ENCODE data around the gene DCAF15. TPM values are rescaled to one million over a fixed set of nuclear protein-coding genes. Genes with fewer than 3 reads are reported as not detected.
"Not testable (repeated sequence)": the region's sequence is repeated elsewhere in the genome, so short reads cannot be mapped to it uniquely, and the experiment has no call there.

The DCAF15 gene
- total RNA-seq, 5 donors from 2014 or later (not counting 1 experiment from before 2014, with no cell fraction given): 67.3 to 118 (median 110) TPM

- H3K27ac Mint-ChIP-seq: no peak overlapping the region
- H3K4me1 ChIP-seq (ENCODE audit: control insufficient read depth in 1 of 2, extremely low read depth in 1 of 2, insufficient read depth in 2 of 2, low read length in 2 of 2): peaks cover 0 to 12% of the 10 kb centered on the region in 2 experiments
- H3K4me3 Mint-ChIP-seq: no peak overlapping the region
- no peak overlapping the region for H3K27ac ChIP-seq (ENCODE audit: low read length)
- CTCF ChIA-PET: no interaction called here
- no peaks in the 10 kb centered on the region for H3K9me3 ChIP-seq
- peaks cover 19% of the 10 kb centered on the region for H3K36me3 Mint-ChIP-seq
- no peaks in the 10 kb centered on the region for H3K9me3 Mint-ChIP-seq
- WGBS (ENCODE audit: insufficient coverage): 96% methylated on average over 9 of the region's 18 CpGs
- ATAC-seq (replicated peaks in 1 of 4) (no peak), DNase-seq (no peak)
- POLR2A ChIA-PET: interaction anchor here in 1 of 2 donors (0.6 to 0.7 kb wide), 2 partner anchors 15 to 64 kb away, joined by 3 to 9 read pairs; no protein-coding TSS in a partner anchor
- no peaks in the 10 kb centered on the region for H3K27me3 ChIP-seq (replicated peaks in 1 of 2; ENCODE audit: control insufficient read depth in 2 of 2, extremely low read depth in 1 of 2, insufficient read depth in 2 of 2, low read length in 1 of 2)
- H3K4me3 ChIP-seq (ENCODE audit: control insufficient read depth in 1 of 2, extremely low read depth in 1 of 2, low read length in 1 of 2): no peak overlapping the region
- H3K36me3 ChIP-seq (ENCODE audit: control insufficient read depth in 2 of 2, extremely low read depth in 1 of 2, insufficient read depth in 1 of 2, low read length in 1 of 2): peaks cover 33 to 64% of the 10 kb centered on the region in 2 donors
- peaks cover 8 to 14% (median 9%) of the 10 kb centered on the region in 3 donors for H3K4me1 Mint-ChIP-seq
- H3K27me3 Mint-ChIP-seq: no peaks in the 10 kb centered on the region
Observed at GRCh38 chr19:13969897-13970296, 17.6 kb downstream of the DCAF15 start.

- Histone ChIP-seq H3K4me1 (ENCODE audit: control insufficient read depth in 1 of 2, extremely low read depth in 1 of 2, insufficient read depth in 2 of 2, low read length in 2 of 2) (peaks cover 0 to 12% of the 10 kb centered on the region in 2 experiments), H3K36me3 (ENCODE audit: control insufficient read depth in 2 of 2, extremely low read depth in 1 of 2, insufficient read depth in 1 of 2, low read length in 1 of 2) (peaks cover 26 to 47% of the 10 kb centered on the region in 2 donors)
- not testable (repeated sequence) for H3K9me3 ChIP-seq; H3K9me3 Mint-ChIP-seq; H3K27ac Mint-ChIP-seq; H3K4me3 ChIP-seq (ENCODE audit: control insufficient read depth in 1 of 2, extremely low read depth in 1 of 2, low read length in 1 of 2); H3K27me3 ChIP-seq (replicated peaks in 1 of 2; ENCODE audit: control insufficient read depth in 2 of 2, extremely low read depth in 1 of 2, insufficient read depth in 2 of 2, low read length in 1 of 2); ATAC-seq (replicated peaks in 1 of 4); DNase-seq; H3K4me3 Mint-ChIP-seq; H3K27ac ChIP-seq (ENCODE audit: low read length); H3K27me3 Mint-ChIP-seq
- Mint-ChIP-seq H3K36me3 (peaks cover 29% of the 10 kb centered on the region), H3K4me1 (peaks cover 9 to 21% (median 11%) of the 10 kb centered on the region in 3 donors)
- WGBS (ENCODE audit: insufficient coverage): 97% methylated on average over 6 of the region's 15 CpGs
- CTCF ChIA-PET: interaction anchor here (0.6 to 0.7 kb wide), 5 partner anchors 19 to 679 kb away, joined by 4 to 10 read pairs (median 5); no protein-coding TSS in a partner anchor
- POLR2A ChIA-PET: interaction anchor here in 1 of 2 donors (0.7 kb wide), 1 partner anchor 15 kb away, joined by 11 read pairs; no protein-coding TSS in a partner anchor
Observed at GRCh38 chr19:13971868-13972267, 19.6 kb downstream of the DCAF15 start.

- Histone ChIP-seq H3K4me1 (ENCODE audit: control insufficient read depth in 1 of 2, extremely low read depth in 1 of 2, insufficient read depth in 2 of 2, low read length in 2 of 2) (peaks cover 0 to 12% of the 10 kb centered on the region in 2 experiments), H3K4me3 (ENCODE audit: control insufficient read depth in 1 of 2, extremely low read depth in 1 of 2, low read length in 1 of 2) (no peak overlapping the region), H3K9me3 (no peaks in the 10 kb centered on the region), H3K27ac (ENCODE audit: low read length) (no peak overlapping the region), H3K27me3 (replicated peaks in 1 of 2; ENCODE audit: control insufficient read depth in 2 of 2, extremely low read depth in 1 of 2, insufficient read depth in 2 of 2, low read length in 1 of 2) (no peaks in the 10 kb centered on the region), H3K36me3 (ENCODE audit: control insufficient read depth in 2 of 2, extremely low read depth in 1 of 2, insufficient read depth in 1 of 2, low read length in 1 of 2) (peaks cover 24 to 45% of the 10 kb centered on the region in 2 donors)
- H3K4me1 Mint-ChIP-seq: peaks cover 9 to 21% (median 11%) of the 10 kb centered on the region in 3 donors
- ChIA-PET CTCF (interaction anchor here in 1 of 2 donors (0.7 kb wide), 2 partner anchors 19 to 197 kb away, joined by 4 to 5 read pairs; no protein-coding TSS in a partner anchor), POLR2A (no interaction called here)
- H3K27ac Mint-ChIP-seq: no peak overlapping the region
- H3K27me3 Mint-ChIP-seq: no peaks in the 10 kb centered on the region
- H3K4me3 Mint-ChIP-seq: no peak overlapping the region
- DNase-seq (no peak), ATAC-seq (replicated peaks in 1 of 4) (no peak)
- no peaks in the 10 kb centered on the region for H3K9me3 Mint-ChIP-seq
- H3K36me3 Mint-ChIP-seq: peaks cover 29% of the 10 kb centered on the region
- WGBS (ENCODE audit: insufficient coverage): 98% methylated on average over 23 of the region's 37 CpGs
Observed at GRCh38 chr19:13972368-13973155, 20.3 kb downstream of the DCAF15 start.

DNA sequence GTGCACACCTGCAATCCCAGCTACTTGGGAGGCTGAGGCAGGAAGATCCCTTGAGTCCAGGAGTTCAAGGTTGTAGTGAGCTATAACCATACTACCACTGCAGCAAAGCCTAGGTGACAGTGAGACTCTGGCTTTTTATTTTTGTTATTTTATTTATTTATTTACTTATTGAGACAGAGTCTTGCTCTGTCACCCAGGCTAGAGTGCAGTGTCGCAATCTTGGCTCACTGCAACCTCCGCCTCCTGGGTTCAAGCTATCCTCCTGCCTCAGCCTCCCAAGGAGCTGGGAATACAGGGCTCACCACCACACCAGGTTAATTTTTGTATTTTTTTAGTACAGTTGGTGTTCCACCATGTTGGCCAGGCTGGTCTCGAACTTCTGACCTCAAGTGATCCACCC, 21.2 kb downstream of the DCAF15 start:
- not testable (repeated sequence) for H3K4me3 Mint-ChIP-seq; H3K4me3 ChIP-seq (ENCODE audit: control insufficient read depth in 1 of 2, extremely low read depth in 1 of 2, low read length in 1 of 2); H3K9me3 Mint-ChIP-seq; H3K27me3 ChIP-seq (replicated peaks in 1 of 2; ENCODE audit: control insufficient read depth in 2 of 2, extremely low read depth in 1 of 2, insufficient read depth in 2 of 2, low read length in 1 of 2); ATAC-seq (replicated peaks in 1 of 4); H3K27ac ChIP-seq (ENCODE audit: low read length); DNase-seq; H3K9me3 ChIP-seq; H3K27me3 Mint-ChIP-seq
- Mint-ChIP-seq H3K27ac (peak overlapping the region in 1 of 2 donors; percentile 86), H3K4me1 (peaks cover 12 to 21% (median 14%) of the 10 kb centered on the region in 3 donors), H3K36me3 (peaks cover 29% of the 10 kb centered on the region)
- peaks cover 2 to 16% of the 10 kb centered on the region in 2 experiments for H3K4me1 ChIP-seq (ENCODE audit: control insufficient read depth in 1 of 2, extremely low read depth in 1 of 2, insufficient read depth in 2 of 2, low read length in 2 of 2)
- ChIA-PET POLR2A (interaction anchor here in 1 of 2 donors (0.6 kb wide), 1 partner anchor 109 kb away, joined by 3 read pairs; no protein-coding TSS in a partner anchor), CTCF (interaction anchor here in 1 of 2 donors (0.9 kb wide), 1 partner anchor 132 kb away, joined by 3 read pairs; no protein-coding TSS in a partner anchor)
- peaks cover 14 to 37% of the 10 kb centered on the region in 2 donors for H3K36me3 ChIP-seq (ENCODE audit: control insufficient read depth in 2 of 2, extremely low read depth in 1 of 2, insufficient read depth in 1 of 2, low read length in 1 of 2)
- no CpG with 5 or more reads among the region's 3 CpGs for WGBS (ENCODE audit: insufficient coverage)

- Mint-ChIP-seq H3K9me3 (no peaks in the 10 kb centered on the region), H3K36me3 (peaks cover 26% of the 10 kb centered on the region), H3K4me1 (peaks cover 12 to 19% (median 14%) of the 10 kb centered on the region in 3 donors), H3K27me3 (no peaks in the 10 kb centered on the region), H3K4me3 (peak overlapping the region in 1 of 3 donors; percentile 18), H3K27ac (peak overlapping the region; percentile 81 to 86)
- Histone ChIP-seq H3K4me1 (ENCODE audit: control insufficient read depth in 1 of 2, extremely low read depth in 1 of 2, insufficient read depth in 2 of 2, low read length in 2 of 2) (peaks cover 3 to 21% of the 10 kb centered on the region in 2 experiments), H3K4me3 (ENCODE audit: control insufficient read depth in 1 of 2, extremely low read depth in 1 of 2, low read length in 1 of 2) (no peak overlapping the region), H3K27ac (ENCODE audit: low read length) (peak overlapping the region; percentile 6), H3K27me3 (replicated peaks in 1 of 2; ENCODE audit: control insufficient read depth in 2 of 2, extremely low read depth in 1 of 2, insufficient read depth in 2 of 2, low read length in 1 of 2) (no peaks in the 10 kb centered on the region), H3K36me3 (ENCODE audit: control insufficient read depth in 2 of 2, extremely low read depth in 1 of 2, insufficient read depth in 1 of 2, low read length in 1 of 2) (peaks cover 11 to 31% of the 10 kb centered on the region in 2 donors), H3K9me3 (no peaks in the 10 kb centered on the region)
- 23% methylated on average over 4 of the region's 12 CpGs for WGBS (ENCODE audit: insufficient coverage)
- ATAC-seq (replicated peaks in 1 of 4) (peak; percentile 75 to 94 (median 78)), DNase-seq (peak in 30 of 35 experiments; percentile 28 to 71 (median 48))
- CTCF ChIA-PET: interaction anchor here in 1 of 2 donors (0.9 kb wide), 1 partner anchor 132 kb away, joined by 3 read pairs; no protein-coding TSS in a partner anchor
- POLR2A ChIA-PET: no interaction called here
Observed at GRCh38 chr19:13974073-13974472, 21.8 kb downstream of the DCAF15 start.

GRCh38 chr19:13975870-13976269, 23.6 kb downstream of the DCAF15 start:
- Mint-ChIP-seq H3K4me1 (peaks cover 17 to 20% (median 19%) of the 10 kb centered on the region in 3 donors), H3K4me3 (no peak overlapping the region), H3K9me3 (no peaks in the 10 kb centered on the region), H3K36me3 (peaks cover 25% of the 10 kb centered on the region), H3K27ac (peak overlapping the region; percentile 46 to 75), H3K27me3 (no peaks in the 10 kb centered on the region)
- DNase-seq (no peak), ATAC-seq (replicated peaks in 1 of 4) (no peak)
- WGBS (ENCODE audit: insufficient coverage): 93% methylated on average over 8 of the region's 11 CpGs
- CTCF ChIA-PET: no interaction called here
- POLR2A ChIA-PET: no interaction called here
- H3K27me3 ChIP-seq (replicated peaks in 1 of 2; ENCODE audit: control insufficient read depth in 2 of 2, extremely low read depth in 1 of 2, insufficient read depth in 2 of 2, low read length in 1 of 2): no peaks in the 10 kb centered on the region
- peaks cover 10 to 28% of the 10 kb centered on the region in 2 donors for H3K36me3 ChIP-seq (ENCODE audit: control insufficient read depth in 2 of 2, extremely low read depth in 1 of 2, insufficient read depth in 1 of 2, low read length in 1 of 2)
- no peak overlapping the region for H3K4me3 ChIP-seq (ENCODE audit: control insufficient read depth in 1 of 2, extremely low read depth in 1 of 2, low read length in 1 of 2)
- peaks cover 15 to 36% of the 10 kb centered on the region in 2 experiments for H3K4me1 ChIP-seq (ENCODE audit: control insufficient read depth in 1 of 2, extremely low read depth in 1 of 2, insufficient read depth in 2 of 2, low read length in 2 of 2)
- H3K27ac ChIP-seq (ENCODE audit: low read length): no peak overlapping the region
- H3K9me3 ChIP-seq: no peaks in the 10 kb centered on the region

Data from T-cell (primary cell).